A549 (cell line): ENCODE measurements around the gene AMIGO2. TPM values are rescaled to one million over a fixed set of nuclear protein-coding genes. Genes with fewer than 3 reads are reported as not detected.

Experiments
- ATAC-seq, 2 experiments: fragments of 200-7000 bp in 1 of 2; fragments of >200 bp in 1 of 2; cut with Nextera tagmentation in 1 of 2; cut with Tn5 transposase in 1 of 2; 3 replicates each; pipeline versions ENCODE4 v1.8.0 to v1.9.1; 2018 to 2020; ENCODE audit warnings: mild to moderate bottlenecking in 1 of 2, moderate library complexity in 1 of 2
- CTCF ChIA-PET: fragments of 300-600 bp; sonication (Branson Sonifier 250); formaldehyde crosslinking; extraction: SDS; loops from one replicate; lab custom pipeline; 2021; ENCODE audit warnings: antibody characterized with exemption, inconsistent platforms; lab: Yijun Ruan, JAX
- POLR2A ChIA-PET: fragments of 350-600 bp; formaldehyde crosslinking; extraction: SDS; loops from one replicate; lab custom pipeline; 2021; ENCODE audit warnings: antibody characterized with exemption, inconsistent platforms; lab: Yijun Ruan, JAX
- DNase-seq, 2 experiments: peaks; one replicate each; pipeline versions ENCODE4 v3.0.0 to v3.0.0-alpha.2; 2011 to 2016; ENCODE audit warnings: low read depth in 1 of 2, low spot score in 1 of 2
- FAIRE-seq: peaks from 2 replicates; lab custom pipeline; 2011; peaks lifted over from hg19 to GRCh38; lab: Jason Lieb, UNC
- H3K27ac ChIP-seq, 2 experiments: fragments of >200 bp; sonication (Bioruptor Twin); formaldehyde crosslinking; 3 replicates each; pipeline ENCODE4 v1.5.1; 2016 to 2017
- H3K4me1 ChIP-seq: fragments of >200 bp; sonication (Bioruptor Twin); formaldehyde crosslinking; 3 replicates; pipeline ENCODE4 v1.6.1; 2016
- H3K4me2 ChIP-seq: fragments of >200 bp; sonication (Bioruptor Twin); formaldehyde crosslinking; 3 replicates; pipeline ENCODE4 v1.6.1; 2016
- H3K4me3 ChIP-seq: fragments of >200 bp; sonication (Bioruptor Twin); formaldehyde crosslinking; 3 replicates; pipeline ENCODE4 v1.5.1; 2016
- H3K9me3 ChIP-seq: fragments of >200 bp; sonication (Bioruptor Twin); formaldehyde crosslinking; 3 replicates; pipeline ENCODE4 v1.6.1; 2016
- BCL3 ChIP-seq: fragments of >200 bp; sonication (Bioruptor Twin); formaldehyde crosslinking; IDR thresholded peaks from 3 replicates; pipeline ENCODE4 v1.6.1; 2016
- EHF ChIP-seq: fragments of 250-450 bp; sonication (Bioruptor Pico); IDR thresholded peaks from 2 replicates; pipeline ENCODE4 v1.5.0; 2020; ENCODE audit warnings: mild to moderate bottlenecking
- FOSB ChIP-seq: fragments of 250-450 bp; sonication (Bioruptor Pico); IDR thresholded peaks from 2 replicates; pipeline ENCODE4 v1.5.0; 2020; ENCODE audit warnings: mild to moderate bottlenecking, moderate library complexity
- FOXS1 ChIP-seq: fragments of 250-450 bp; sonication (Bioruptor Pico); IDR thresholded peaks from 2 replicates; pipeline ENCODE4 v1.5.0; 2020; ENCODE audit warnings: mild to moderate bottlenecking, moderate library complexity
- GATA3 ChIP-seq: IDR thresholded peaks from 2 replicates; pipeline ENCODE4 v1.6.1; 2012; ENCODE audit warnings: borderline replicate concordance
- HMGXB4 ChIP-seq: fragments of 250-450 bp; sonication (Bioruptor Pico); IDR thresholded peaks from 2 replicates; pipeline ENCODE4 v1.5.0; 2021; ENCODE audit warnings: mild to moderate bottlenecking, moderate library complexity, borderline replicate concordance
- HOXA7 ChIP-seq: fragments of 250-450 bp; sonication (Bioruptor Pico); IDR thresholded peaks from 2 replicates; pipeline ENCODE4 v1.5.0; 2020; ENCODE audit warnings: mild to moderate bottlenecking, moderate library complexity
- HOXB13 ChIP-seq: fragments of 250-450 bp; sonication (Bioruptor Pico); IDR thresholded peaks from 2 replicates; pipeline ENCODE4 v1.5.0; 2020; ENCODE audit warnings: low read depth, mild to moderate bottlenecking, moderate library complexity
- HOXB5 ChIP-seq: fragments of 250-450 bp; sonication (Bioruptor Pico); IDR thresholded peaks from 2 replicates; pipeline ENCODE4 v1.5.0; 2020; ENCODE audit warnings: mild to moderate bottlenecking, moderate library complexity
- JUN ChIP-seq, 2 experiments: fragments of >200 bp; sonication (Bioruptor Twin); formaldehyde crosslinking; IDR thresholded peaks; 2 replicates in 1 of 2; 3 replicates in 1 of 2; pipeline ENCODE4 v1.6.1; 2016 to 2017
- PHF8 ChIP-seq: fragments of 200-600 bp; sonication (generic); IDR thresholded peaks from 2 replicates; pipeline ENCODE4 v1.6.1; 2016; ENCODE audit warnings: low read depth, mild to moderate bottlenecking, antibody characterized with exemption, moderate library complexity, borderline replicate concordance
- RAD21 ChIP-seq, 2 experiments: fragments of >200 bp in 1 of 2; sonication (Bioruptor Twin) in 1 of 2; formaldehyde crosslinking in 1 of 2; IDR thresholded peaks in 1 of 2; conservative IDR thresholded peaks in 1 of 2; 2 replicates in 1 of 2; 3 replicates in 1 of 2; pipeline ENCODE4 v1.6.1; 2012 to 2018; ENCODE audit warnings: inconsistent platforms in 1 of 2
- RARB ChIP-seq: fragments of 250-450 bp; sonication (Bioruptor Pico); IDR thresholded peaks from 2 replicates; pipeline ENCODE4 v1.8.0; 2021; ENCODE audit warnings: mild to moderate bottlenecking, moderate library complexity
- RCOR1 ChIP-seq: fragments of 150-350 bp; IDR thresholded peaks from 2 replicates; pipeline ENCODE4 v1.6.1; 2014; ENCODE audit warnings: antibody characterized with exemption, low read length, low read depth
- RFX5 ChIP-seq: fragments of 450-650 bp; IDR thresholded peaks from 2 replicates; pipeline ENCODE4 v1.7.1; 2014; ENCODE audit warnings: antibody characterized with exemption, mild to moderate bottlenecking, moderate library complexity
- SMC3 ChIP-seq: fragments of >200 bp; sonication (Bioruptor Twin); formaldehyde crosslinking; IDR thresholded peaks from 3 replicates; pipeline ENCODE4 v1.6.1; 2018; ENCODE audit warnings: inconsistent platforms
- TFCP2L1 ChIP-seq: fragments of 250-450 bp; sonication (Bioruptor Pico); IDR thresholded peaks from 2 replicates; pipeline ENCODE4 v1.5.0; 2021; ENCODE audit warnings: mild to moderate bottlenecking
- ZNF302 ChIP-seq: fragments of 250-450 bp; sonication (Bioruptor Pico); IDR thresholded peaks from 2 replicates; pipeline ENCODE4 v1.9.0; 2021; ENCODE audit warnings: inconsistent platforms, mild to moderate bottlenecking, moderate library complexity
- ZSCAN20 ChIP-seq: fragments of 250-450 bp; sonication (Bioruptor Pico); IDR thresholded peaks from 2 replicates; pipeline ENCODE4 v1.8.0; 2022; ENCODE audit warnings: mild to moderate bottlenecking, moderate library complexity
- WGBS: methylation state at CpG from one replicate; pipeline ENCODE4 v1.1.6; 2017; ENCODE audit errors: missing lambda C conversion rate; 5-methylcytosine and 5-hydroxymethylcytosine counted together
- polyA plus RNA-seq, 4 experiments: library from polyadenylated mRNA; depleted of rRNA in 3 of 4; stranded (reverse); fragments of >200 nt; fragmentation: RNase III in 1 of 4; extraction: RNeasy Plus Mini Kit Qiagen cat#74134 plus additional on column Dnase treatment in 1 of 4; gene quantifications; 2 replicates in 3 of 4; 3 replicates in 1 of 4; pipeline ENCODE4 v1.2.3, GENCODE V29; 2011 to 2017
- TF ChIP-seq, protein P1 (sequence below): fragments of 250-450 bp; sonication (Bioruptor Pico); IDR thresholded peaks from 2 replicates; pipeline ENCODE4 v1.5.0; 2020; ENCODE audit warnings: low read depth, mild to moderate bottlenecking, moderate library complexity
- TF ChIP-seq, protein P2 (sequence below): IDR thresholded peaks from 2 replicates; pipeline ENCODE4 v1.6.1; 2012
- TF ChIP-seq, protein P3 (sequence below): IDR thresholded peaks from 2 replicates; pipeline ENCODE4 v1.6.1; 2012

AMIGO2 gene
- polyA plus RNA-seq, 2 of the 4 experiments (the other 2 are of a cell fraction) = 288 to 636 TPM

GRCh38 chr12:47082796-47083621 lies 3.2 kb upstream of the AMIGO2 start (continued):
- TF ChIP-seq JUN (IDR thresholded peaks at IDR 0.05) (peak; percentile 89 to 92), GATA3 (peak; percentile 86)

DNA sequence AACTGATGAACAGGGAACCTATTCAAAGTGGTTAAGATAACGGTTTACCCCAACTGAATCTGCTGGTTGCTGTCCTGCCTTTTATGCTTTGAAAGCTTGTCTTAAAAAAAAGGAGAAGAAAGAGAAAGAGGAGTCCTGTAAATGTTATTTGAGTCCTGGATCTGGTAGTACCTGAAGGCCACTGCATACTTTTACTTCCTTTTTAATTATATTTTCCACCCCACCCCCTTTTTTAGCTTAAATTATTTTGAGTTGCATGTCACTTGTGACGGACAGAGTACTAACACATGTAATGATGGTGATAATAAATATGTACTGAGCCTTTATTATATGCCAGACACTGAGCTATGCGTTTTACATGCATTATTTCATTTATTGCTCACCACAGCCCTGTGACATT lies 2.5 kb upstream of the AMIGO2 start:
- FAIRE-seq (no peak), DNase-seq (peak in 1 of 2 experiments; percentile 27), ATAC-seq (no peak)
- Histone ChIP-seq H3K27ac (peak overlapping the region; percentile 97 to 100), H3K4me3 (peak overlapping the region; percentile 74), H3K9me3 (no peaks in the 10 kb centered on the region), H3K4me1 (peaks cover 54% of the 10 kb centered on the region), H3K4me2 (peak overlapping the region; percentile 89)
- ChIA-PET POLR2A (interaction anchor here (0.6 to 11.0 kb wide), 9 partner anchors 8 to 1092 kb away, joined by 4 to 156 read pairs (median 16); partner anchors contain the start of gene SCAF11), CTCF (interaction anchor here (1.1 to 1.6 kb wide), 6 partner anchors 11 to 315 kb away, joined by 3 to 6 read pairs (median 4); no protein-coding TSS in a partner anchor)
- 14% methylated on average over 3 of the region's 3 CpGs for WGBS
- TF ChIP-seq ZSCAN20 (CRISPR knock-in tag) (0 out of 2 replicates have a peak, but pooled peaks have one; percentile 17), RFX5 (no peak), TFCP2L1 (CRISPR knock-in tag) (peak; percentile 65; the same call in 1 of the 2 replicates), HOXB13 (CRISPR knock-in tag) (peak; percentile 41; the same call in 1 of the 2 replicates), RARB (CRISPR knock-in tag) (peak; percentile 82; the same call in 1 of the 2 replicates), ZNF302 (0 out of 2 replicates have a peak, but pooled peaks have one; percentile 64), HMGXB4 (0 out of 2 replicates have a peak, but pooled peaks have one; percentile 21), FOSB (CRISPR knock-in tag) (peak; percentile 86; the same call in 1 of the 2 replicates), HOXA7 (peak; percentile 85), PHF8 (no peak)
- TF ChIP-seq, protein P1, sequence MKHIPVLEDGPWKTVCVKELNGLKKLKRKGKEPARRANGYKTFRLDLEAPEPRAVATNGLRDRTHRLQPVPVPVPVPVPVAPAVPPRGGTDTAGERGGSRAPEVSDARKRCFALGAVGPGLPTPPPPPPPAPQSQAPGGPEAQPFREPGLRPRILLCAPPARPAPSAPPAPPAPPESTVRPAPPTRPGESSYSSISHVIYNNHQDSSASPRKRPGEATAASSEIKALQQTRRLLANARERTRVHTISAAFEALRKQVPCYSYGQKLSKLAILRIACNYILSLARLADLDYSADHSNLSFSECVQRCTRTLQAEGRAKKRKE = no peak

DNA sequence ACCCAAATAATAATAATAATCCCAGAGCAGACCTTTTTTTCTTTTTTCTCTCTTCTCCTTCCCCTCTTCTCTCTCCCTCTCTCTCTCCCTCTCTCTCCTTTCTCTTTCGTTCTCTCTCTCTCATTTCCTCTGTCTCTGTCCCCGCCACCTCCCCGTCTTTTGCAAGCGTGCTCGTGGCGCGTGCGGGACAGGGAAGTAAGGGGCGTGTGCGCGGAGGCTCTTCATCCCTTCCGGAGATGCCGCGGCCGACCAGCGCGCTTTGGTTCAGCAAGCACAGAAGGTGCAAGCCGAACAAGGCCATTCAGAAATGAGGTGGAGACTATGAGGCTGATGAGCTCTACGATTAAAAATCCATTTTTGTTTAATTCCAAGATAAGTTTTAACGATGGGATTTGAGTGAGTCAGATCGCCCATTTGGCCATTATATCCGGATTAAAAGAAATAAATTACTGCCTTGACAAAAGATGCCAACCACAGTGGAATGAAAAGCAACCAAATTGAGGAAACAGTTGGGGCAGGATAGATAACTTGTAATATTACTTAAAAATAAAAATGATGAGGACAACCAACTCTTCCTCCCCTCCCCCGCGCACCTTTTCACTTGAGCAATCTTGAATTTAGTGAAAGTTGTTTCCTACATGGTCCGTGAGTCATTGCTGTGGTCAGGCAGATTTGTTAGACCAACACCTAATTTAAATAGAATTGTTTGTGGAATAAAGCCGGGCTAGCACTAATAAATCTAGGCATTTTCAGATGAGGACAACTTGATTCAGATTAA lies 1.2 kb upstream of the AMIGO2 start:
- peak overlapping the region; percentile 97 to 100 for H3K27ac ChIP-seq
- 1% methylated on average over 26 of the region's 26 CpGs for WGBS
- no peaks in the 10 kb centered on the region for H3K9me3 ChIP-seq
- peak overlapping the region; percentile 74 for H3K4me3 ChIP-seq
- ATAC-seq (peak; percentile 39 to 44), FAIRE-seq (peak; percentile 18), DNase-seq (peak in 1 of 2 experiments; percentile 93)
- H3K4me1 ChIP-seq = peaks cover 41% of the 10 kb centered on the region
- CTCF ChIA-PET = interaction anchor here (1.0 to 3.9 kb wide), 11 partner anchors 8 to 316 kb away, joined by 3 to 25 read pairs (median 6); no protein-coding TSS in a partner anchor
- peak overlapping the region; percentile 89 for H3K4me2 ChIP-seq
- POLR2A ChIA-PET = interaction anchor here (0.8 to 11.0 kb wide), 11 partner anchors 7 to 697 kb away, joined by 3 to 156 read pairs (median 8); no protein-coding TSS in a partner anchor
- TF ChIP-seq FOXS1 (CRISPR knock-in tag) (0 out of 2 replicates have a peak, but pooled peaks have one; percentile 4), RARB (CRISPR knock-in tag) (peak; percentile 57; the same call in 1 of the 2 replicates), RCOR1 (no peak), EHF (CRISPR knock-in tag) (peak; percentile 61; the same call in 1 of the 2 replicates), PHF8 (peak; percentile 22; the same call in 1 of the 2 replicates), HOXA7 (0 out of 2 replicates have a peak, but pooled peaks have one; percentile 15), SMC3 (no peak), BCL3 (0 out of 3 replicates have a peak, but pooled peaks have one; percentile 26), JUN (IDR thresholded peaks at IDR 0.05) (peak; percentile 6 to 60; a peak in 4 of 5 replicates), GATA3 (peak; percentile 72; the same call in 1 of the 2 replicates), HOXB5 (CRISPR knock-in tag) (no peak; the same call in 1 of the 2 replicates), RAD21 (conservative IDR thresholded peaks at IDR 0.05 in 1 of 2, IDR thresholded peaks at IDR 0.05 in 1 of 2) (peak in 1 of 2 experiments; percentile 11; a peak in 1 of 5 replicates)
- TF ChIP-seq, protein P1 = 0 out of 2 replicates have a peak, but pooled peaks have one; percentile 54
- TF ChIP-seq, protein P2, sequence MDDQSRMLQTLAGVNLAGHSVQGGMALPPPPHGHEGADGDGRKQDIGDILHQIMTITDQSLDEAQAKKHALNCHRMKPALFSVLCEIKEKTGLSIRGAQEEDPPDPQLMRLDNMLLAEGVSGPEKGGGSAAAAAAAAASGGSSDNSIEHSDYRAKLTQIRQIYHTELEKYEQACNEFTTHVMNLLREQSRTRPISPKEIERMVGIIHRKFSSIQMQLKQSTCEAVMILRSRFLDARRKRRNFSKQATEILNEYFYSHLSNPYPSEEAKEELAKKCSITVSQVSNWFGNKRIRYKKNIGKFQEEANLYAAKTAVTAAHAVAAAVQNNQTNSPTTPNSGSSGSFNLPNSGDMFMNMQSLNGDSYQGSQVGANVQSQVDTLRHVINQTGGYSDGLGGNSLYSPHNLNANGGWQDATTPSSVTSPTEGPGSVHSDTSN = no peak
- TF ChIP-seq, protein P3, sequence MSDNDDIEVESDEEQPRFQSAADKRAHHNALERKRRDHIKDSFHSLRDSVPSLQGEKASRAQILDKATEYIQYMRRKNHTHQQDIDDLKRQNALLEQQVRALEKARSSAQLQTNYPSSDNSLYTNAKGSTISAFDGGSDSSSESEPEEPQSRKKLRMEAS = peak; percentile 91
